Measurements from ENCODE around the gene MPIG6B.
A peak's percentile ranks its signal among the peaks of the same experiment; 100 is the strongest.

MPIG6B gene

DNA sequence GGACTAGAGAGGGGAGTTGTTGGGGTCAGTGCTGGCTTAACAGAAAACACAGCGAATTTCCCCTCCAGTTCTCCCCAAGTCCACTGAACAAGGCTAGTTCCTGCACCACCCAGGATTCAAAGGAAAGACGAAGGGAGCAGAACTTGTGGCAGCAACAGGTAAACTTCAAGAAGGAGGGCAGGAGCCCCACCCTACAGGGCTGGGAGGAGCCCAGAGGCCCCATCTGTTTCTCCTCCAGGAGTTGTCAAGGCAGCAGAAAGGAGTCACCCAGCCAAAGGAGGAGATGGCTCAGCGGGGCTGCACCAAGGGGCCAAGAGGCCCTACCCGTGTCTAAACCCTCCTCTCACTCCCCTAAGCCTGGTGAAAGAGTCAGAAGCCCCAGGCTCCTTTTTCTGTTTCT, 41.0 kb downstream of the MPIG6B start:
- TF ChIP-seq CTCF (IDR thresholded peaks at IDR 0.05): no peak
- TF ChIP-seq ZFX (IDR thresholded peaks at IDR 0.05; ENCODE audit: borderline replicate concordance): no peak
- peak overlapping the region; percentile 23; the same call in 1 of the 2 replicates for H3K27ac ChIP-seq

GRCh38 chr6:31765559-31765909, 42.4 kb downstream of the MPIG6B start:
- H3K27ac ChIP-seq: no peak overlapping the region
- TF ChIP-seq CTCF (IDR thresholded peaks at IDR 0.05): no peak
- TF ChIP-seq ZFX (IDR thresholded peaks at IDR 0.05; ENCODE audit: borderline replicate concordance): no peak

DNA sequence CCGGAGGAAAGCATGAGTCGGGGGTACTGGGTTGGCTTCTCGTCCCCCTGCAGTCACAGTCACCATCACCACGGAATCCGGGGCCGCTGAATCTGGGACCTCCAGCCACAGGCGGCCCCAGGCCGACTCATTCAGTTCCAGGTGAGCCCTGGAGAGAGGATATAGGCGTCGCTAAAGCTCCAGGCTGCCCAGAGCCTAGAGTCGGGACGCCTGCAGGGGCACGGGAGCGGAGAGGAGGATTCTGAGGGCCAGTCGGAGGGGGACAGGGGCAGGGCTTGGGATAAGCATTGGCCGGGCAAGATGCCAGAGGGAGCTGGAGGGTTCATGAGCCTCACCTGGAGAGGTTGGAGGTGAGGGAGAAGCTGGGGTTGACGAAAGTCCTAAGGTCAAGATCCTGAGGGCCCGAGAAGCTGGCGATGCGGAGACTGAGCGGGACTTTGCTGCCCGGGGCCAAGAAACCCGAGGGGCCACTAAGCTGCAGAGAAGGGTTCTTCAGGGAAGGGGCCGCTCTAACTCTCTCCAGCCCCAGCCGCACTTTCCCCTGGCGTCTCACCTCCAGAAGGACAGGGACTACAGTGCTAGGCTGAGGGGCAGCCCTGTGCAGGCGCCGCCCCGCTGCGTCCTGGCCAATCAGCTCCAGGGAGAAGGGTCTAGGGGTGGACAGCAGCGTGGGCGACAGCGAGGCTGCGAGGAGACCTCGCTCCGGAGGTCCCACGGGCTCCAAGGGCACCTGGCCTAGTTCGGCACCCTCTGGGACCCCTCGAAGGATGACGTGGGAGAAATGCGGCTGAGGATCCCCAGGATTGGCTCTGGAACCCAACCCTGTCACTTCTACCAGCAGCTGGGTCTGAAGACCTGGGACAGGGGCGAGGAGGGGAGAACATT, 43.0 kb downstream of the MPIG6B start:
- no peak for TF ChIP-seq ZFX (IDR thresholded peaks at IDR 0.05; ENCODE audit: borderline replicate concordance)
- no peak for TF ChIP-seq CTCF (IDR thresholded peaks at IDR 0.05)
- H3K27ac ChIP-seq: no peak overlapping the region

DNA sequence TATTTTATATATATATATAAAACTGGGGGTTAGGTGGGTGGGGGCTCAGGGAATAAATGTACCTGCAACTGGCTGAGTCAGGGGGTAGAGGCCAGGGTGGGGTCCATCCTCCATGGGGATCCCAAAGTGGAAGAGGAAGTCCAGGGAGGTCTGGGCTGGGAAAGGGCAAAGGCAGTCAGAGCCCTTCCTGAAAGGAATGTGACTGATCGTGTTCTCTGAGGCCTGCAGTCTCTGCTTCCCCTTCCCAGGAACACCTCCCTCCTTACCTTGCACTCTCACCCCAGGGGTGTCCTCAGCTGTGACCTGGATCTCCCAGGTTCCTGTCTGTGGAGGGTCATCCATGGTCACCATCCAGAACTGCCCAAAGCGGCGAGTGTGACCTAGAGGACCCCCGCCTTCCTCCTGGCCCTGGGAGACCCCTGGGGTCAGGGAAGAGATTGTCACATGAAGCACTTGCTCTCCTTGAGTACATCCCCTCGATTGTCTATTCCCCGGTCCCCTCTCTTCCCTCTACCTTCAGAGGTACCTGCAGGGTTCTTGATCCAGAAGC, 44.0 kb downstream of the MPIG6B start:
- H3K27ac ChIP-seq: no peak overlapping the region

DNA sequence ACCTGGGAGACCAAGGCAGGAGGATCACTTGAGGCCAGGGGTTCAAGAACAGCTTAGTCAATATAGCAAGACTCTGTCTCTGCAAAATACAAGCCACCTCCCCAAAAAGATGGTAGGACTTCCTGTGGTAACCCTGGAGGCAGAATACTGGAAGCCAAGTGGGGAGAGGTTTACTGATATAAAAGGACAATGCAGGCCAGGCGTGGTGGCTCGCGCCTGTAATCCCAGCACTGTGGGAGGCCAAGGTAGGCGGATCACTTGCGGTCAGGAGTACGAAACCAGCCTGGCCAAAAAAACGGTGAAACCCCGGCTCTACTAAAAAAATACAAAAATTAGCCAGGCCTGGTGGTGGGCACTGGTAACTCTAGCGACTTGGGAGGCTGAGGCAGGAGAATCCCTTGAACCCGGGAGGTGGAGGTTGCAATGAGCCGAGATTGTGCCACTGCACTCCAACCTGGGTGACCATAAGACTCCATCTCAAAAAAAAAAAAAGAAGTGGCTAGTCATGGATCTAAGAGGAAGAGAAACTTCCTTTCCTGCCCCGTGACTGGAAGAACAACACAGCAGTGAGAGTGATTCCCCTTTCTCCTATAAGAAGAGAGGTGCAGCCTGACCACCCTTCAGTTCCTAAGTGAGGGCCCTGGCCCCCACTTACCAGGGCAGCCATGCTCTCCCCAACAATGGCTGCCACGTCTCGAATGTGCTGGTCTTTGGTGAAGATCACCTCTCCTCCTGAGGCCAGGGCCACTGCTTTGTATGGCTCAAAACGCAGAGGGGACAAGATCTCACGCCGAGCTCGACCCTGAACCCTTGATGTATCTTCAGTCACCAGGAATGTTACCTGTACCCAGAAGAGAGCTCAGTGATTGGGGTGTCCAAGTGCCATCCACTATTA, 45.4 kb downstream of the MPIG6B start:
- TF ChIP-seq ZFX (IDR thresholded peaks at IDR 0.05; ENCODE audit: borderline replicate concordance) (no peak), CTCF (IDR thresholded peaks at IDR 0.05) (no peak)
- H3K27ac ChIP-seq: no peak overlapping the region

More for the DNA sequence above, 44.0 kb downstream of the MPIG6B start:
- TF ChIP-seq ZFX (IDR thresholded peaks at IDR 0.05; ENCODE audit: borderline replicate concordance): no peak
- no peak for TF ChIP-seq CTCF (IDR thresholded peaks at IDR 0.05)

- TF ChIP-seq ZFX (IDR thresholded peaks at IDR 0.05; ENCODE audit: borderline replicate concordance) (no peak), CTCF (IDR thresholded peaks at IDR 0.05) (peak; percentile 93)
- no peak overlapping the region for H3K27ac ChIP-seq
These were observed 46.7 kb downstream of the MPIG6B start for GRCh38 chr6:31769684-31770371.

Data from 22Rv1 (cell line).